HepG2 (cell line): ENCODE results near the gene BCORL1. TPM values are rescaled to one million over a fixed set of nuclear protein-coding genes. Genes with fewer than 3 reads are reported as not detected.

Experiments used
- ASH2L ChIP-seq: fragments of 300-600, 200-600 bp; sonication (generic); IDR thresholded peaks from 2 replicates; pipeline ENCODE4 v1.7.0; 2017; ENCODE audit warnings: low read depth, mild to moderate bottlenecking, moderate library complexity, mixed read lengths, low read length; ENCODE audit not compliant: insufficient read length
- CBX5 ChIP-seq: sonication (generic); formaldehyde crosslinking; IDR thresholded peaks from 2 replicates; pipeline ENCODE4 v1.4.0; 2020; ENCODE audit warnings: missing genetic modification reagents, borderline replicate concordance
- HDAC1 ChIP-seq: sonication (generic); formaldehyde crosslinking; IDR thresholded peaks from 2 replicates; pipeline ENCODE4 v1.5.1; 2020; ENCODE audit warnings: mild to moderate bottlenecking, missing genetic modification reagents
- HNF4A ChIP-seq: sonication (generic); formaldehyde crosslinking; IDR thresholded peaks from 2 replicates; pipeline ENCODE4 v1.4.0; 2020; ENCODE audit warnings: missing genetic modification reagents
- HOXA7 ChIP-seq: sonication (generic); formaldehyde crosslinking; IDR thresholded peaks from 2 replicates; pipeline ENCODE4 v1.8.1; 2022; ENCODE audit warnings: mild to moderate bottlenecking, missing genetic modification reagents, moderate library complexity
- IRX3 ChIP-seq: sonication (generic); formaldehyde crosslinking; IDR thresholded peaks from 2 replicates; pipeline ENCODE4 v1.8.1; 2023; ENCODE audit warnings: mild to moderate bottlenecking, low read depth, missing genetic modification reagents, borderline replicate concordance
- KDM5A ChIP-seq: fragments of 200-600 bp; sonication (generic); IDR thresholded peaks from 2 replicates; pipeline ENCODE4 v1.7.0; 2018; ENCODE audit warnings: antibody characterized with exemption, mild to moderate bottlenecking, low read length, borderline replicate concordance
- MED1 ChIP-seq: sonication (generic); formaldehyde crosslinking; IDR thresholded peaks from 2 replicates; pipeline ENCODE4 v1.4.0; 2020; ENCODE audit warnings: missing genetic modification reagents
- NFE2 ChIP-seq: sonication (generic); formaldehyde crosslinking; IDR thresholded peaks from 2 replicates; pipeline ENCODE4 v1.4.0; 2020; ENCODE audit warnings: missing genetic modification reagents
- PHB2 ChIP-seq: fragments of 450-650 bp; IDR thresholded peaks from 2 replicates; pipeline ENCODE4 v1.6.1; 2018; ENCODE audit not compliant: partially characterized antibody
- PHF21A ChIP-seq: sonication (generic); formaldehyde crosslinking; IDR thresholded peaks from 2 replicates; pipeline ENCODE4 v1.5.0; 2020; ENCODE audit warnings: mild to moderate bottlenecking, missing genetic modification reagents
- PITX1 ChIP-seq: sonication (generic); formaldehyde crosslinking; IDR thresholded peaks from 2 replicates; pipeline ENCODE4 v1.5.1; 2020; ENCODE audit warnings: mild to moderate bottlenecking, missing genetic modification reagents
- SOX5 ChIP-seq: IDR thresholded peaks from 2 replicates; pipeline ENCODE4 v1.6.1; 2016; ENCODE audit warnings: borderline replicate concordance
- ZFY ChIP-seq: sonication (generic); formaldehyde crosslinking; IDR thresholded peaks from 2 replicates; pipeline ENCODE4 v1.4.0; 2020; ENCODE audit warnings: missing genetic modification reagents
- ZNF670 ChIP-seq: sonication (generic); formaldehyde crosslinking; IDR thresholded peaks from 2 replicates; pipeline ENCODE4 v1.8.0; 2022; ENCODE audit warnings: mild to moderate bottlenecking, missing genetic modification reagents, borderline replicate concordance
- ZNF775 ChIP-seq: sonication (generic); formaldehyde crosslinking; IDR thresholded peaks from 2 replicates; pipeline ENCODE4 v1.4.0; 2020; ENCODE audit warnings: missing genetic modification reagents, mild to moderate bottlenecking, moderate library complexity, borderline replicate concordance
- polyA plus RNA-seq, 8 experiments: library from polyadenylated mRNA; depleted of rRNA in 3 of 8; stranded (reverse) in 7 of 8; unstranded in 1 of 8; fragments of >200 nt; fragmentation: Illumina TruSeq in 4 of 8; extraction: Trizol in 4 of 8; gene quantifications; 2 replicates each; pipeline versions ENCODE4 v1.2.1 to v1.2.3, GENCODE V29; 2011 to 2016; ENCODE audit warnings: low read depth in 4 of 8, missing spikeins in 1 of 8, mixed read lengths in 1 of 8; ENCODE audit not compliant: insufficient read depth in 1 of 8
- total RNA-seq, 5 experiments: library from RNA; depleted of rRNA; stranded (reverse); fragments of >200 nt; fragmentation: Illumina TruSeq; extraction: Trizol; gene quantifications; 2 replicates each; pipeline ENCODE4 v1.2.3, GENCODE V29; 2016; ENCODE audit warnings: low read depth in 1 of 5
- TF ChIP-seq, protein P1 (sequence below): sonication (generic); formaldehyde crosslinking; conservative IDR thresholded peaks from 2 replicates; pipeline ENCODE4 v1.8.0; 2022; ENCODE audit warnings: low read depth, missing genetic modification reagents
- TF ChIP-seq, protein P2 (sequence below): IDR thresholded peaks from 2 replicates; pipeline ENCODE4 v1.6.1; 2012; ENCODE audit warnings: low read depth, low read length, improper control_type of control experiment
- TF ChIP-seq, protein P3 (sequence below): sonication (generic); formaldehyde crosslinking; IDR thresholded peaks from 2 replicates; pipeline ENCODE4 v1.4.0; 2020; ENCODE audit warnings: missing genetic modification reagents
- TF ChIP-seq, protein P4 (sequence below): IDR thresholded peaks from 2 replicates; pipeline ENCODE4 v1.6.1; 2018; ENCODE audit warnings: missing genetic modification reagents

Gene BCORL1
- total and polyA plus RNA-seq, 2 of the 13 experiments (the other 11 are each of a cell fraction or from before 2014, with no cell fraction given), result 0.67 to 1.4 TPM

DNA sequence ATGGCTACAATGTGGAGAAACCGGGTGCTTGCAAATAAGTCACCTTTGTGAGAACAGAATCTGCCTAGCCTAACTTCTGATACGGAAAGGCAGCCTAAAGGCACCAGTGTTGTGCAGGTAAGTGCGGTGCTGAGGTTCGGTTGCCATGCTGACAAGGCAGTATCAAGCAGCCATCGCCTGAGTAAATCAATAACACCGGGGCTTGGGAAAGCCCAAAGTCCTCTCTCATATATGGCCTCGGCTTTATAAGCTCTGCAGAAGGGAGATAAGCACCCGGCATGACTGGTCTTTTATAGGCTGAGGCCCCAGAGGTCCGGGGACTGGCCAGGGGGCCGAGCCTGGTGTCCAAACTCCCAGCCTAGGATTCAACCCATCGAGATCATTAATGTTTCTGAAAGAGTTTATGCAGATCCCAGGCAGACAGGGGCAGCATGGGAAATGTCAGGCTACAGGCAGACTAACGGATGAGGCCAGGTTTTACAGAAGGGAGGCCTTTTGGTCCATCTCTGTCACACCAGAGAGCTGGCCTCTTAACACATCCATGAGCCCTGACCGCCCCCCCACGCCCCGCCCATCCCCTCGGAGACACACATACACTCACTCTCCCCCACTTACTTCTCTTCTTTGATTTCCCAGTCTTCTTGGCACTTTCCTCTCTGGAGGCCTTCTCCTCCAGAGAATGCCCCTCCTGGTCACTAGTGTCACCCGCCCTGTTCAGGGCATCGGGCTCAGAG is 89.3 kb downstream of the BCORL1 start (continued):
- TF ChIP-seq, protein P1, sequence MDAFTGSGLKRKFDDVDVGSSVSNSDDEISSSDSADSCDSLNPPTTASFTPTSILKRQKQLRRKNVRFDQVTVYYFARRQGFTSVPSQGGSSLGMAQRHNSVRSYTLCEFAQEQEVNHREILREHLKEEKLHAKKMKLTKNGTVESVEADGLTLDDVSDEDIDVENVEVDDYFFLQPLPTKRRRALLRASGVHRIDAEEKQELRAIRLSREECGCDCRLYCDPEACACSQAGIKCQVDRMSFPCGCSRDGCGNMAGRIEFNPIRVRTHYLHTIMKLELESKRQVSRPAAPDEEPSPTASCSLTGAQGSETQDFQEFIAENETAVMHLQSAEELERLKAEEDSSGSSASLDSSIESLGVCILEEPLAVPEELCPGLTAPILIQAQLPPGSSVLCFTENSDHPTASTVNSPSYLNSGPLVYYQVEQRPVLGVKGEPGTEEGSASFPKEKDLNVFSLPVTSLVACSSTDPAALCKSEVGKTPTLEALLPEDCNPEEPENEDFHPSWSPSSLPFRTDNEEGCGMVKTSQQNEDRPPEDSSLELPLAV (CRISPR knock-in tag), result no peak
- TF ChIP-seq PHF21A, result peak; percentile 67; the same call in 1 of the 2 replicates
- no peak for TF ChIP-seq PITX1 (CRISPR knock-in tag)
- TF ChIP-seq NFE2 (CRISPR knock-in tag), result no peak
- no peak for TF ChIP-seq SOX5
- TF ChIP-seq PHB2, result no peak
- TF ChIP-seq HOXA7 (CRISPR knock-in tag), result no peak
- no peak for TF ChIP-seq CBX5
- no peak for TF ChIP-seq KDM5A
- TF ChIP-seq, protein P2, sequence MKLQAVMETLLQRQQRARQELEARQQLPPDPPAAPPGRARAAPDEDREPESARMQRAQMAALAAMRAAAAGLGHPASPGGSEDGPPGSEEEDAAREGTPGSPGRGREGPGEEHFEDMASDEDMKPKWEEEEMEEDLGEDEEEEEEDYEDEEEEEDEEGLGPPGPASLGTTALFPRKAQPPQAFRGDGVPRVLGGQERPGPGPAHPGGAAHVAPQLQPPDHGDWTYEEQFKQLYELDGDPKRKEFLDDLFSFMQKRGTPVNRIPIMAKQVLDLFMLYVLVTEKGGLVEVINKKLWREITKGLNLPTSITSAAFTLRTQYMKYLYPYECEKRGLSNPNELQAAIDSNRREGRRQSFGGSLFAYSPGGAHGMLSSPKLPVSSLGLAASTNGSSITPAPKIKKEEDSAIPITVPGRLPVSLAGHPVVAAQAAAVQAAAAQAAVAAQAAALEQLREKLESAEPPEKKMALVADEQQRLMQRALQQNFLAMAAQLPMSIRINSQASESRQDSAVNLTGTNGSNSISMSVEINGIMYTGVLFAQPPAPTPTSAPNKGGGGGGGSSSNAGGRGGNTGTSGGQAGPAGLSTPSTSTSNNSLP, result peak; percentile 39; the same call in 1 of the 2 replicates
- TF ChIP-seq, protein P3, sequence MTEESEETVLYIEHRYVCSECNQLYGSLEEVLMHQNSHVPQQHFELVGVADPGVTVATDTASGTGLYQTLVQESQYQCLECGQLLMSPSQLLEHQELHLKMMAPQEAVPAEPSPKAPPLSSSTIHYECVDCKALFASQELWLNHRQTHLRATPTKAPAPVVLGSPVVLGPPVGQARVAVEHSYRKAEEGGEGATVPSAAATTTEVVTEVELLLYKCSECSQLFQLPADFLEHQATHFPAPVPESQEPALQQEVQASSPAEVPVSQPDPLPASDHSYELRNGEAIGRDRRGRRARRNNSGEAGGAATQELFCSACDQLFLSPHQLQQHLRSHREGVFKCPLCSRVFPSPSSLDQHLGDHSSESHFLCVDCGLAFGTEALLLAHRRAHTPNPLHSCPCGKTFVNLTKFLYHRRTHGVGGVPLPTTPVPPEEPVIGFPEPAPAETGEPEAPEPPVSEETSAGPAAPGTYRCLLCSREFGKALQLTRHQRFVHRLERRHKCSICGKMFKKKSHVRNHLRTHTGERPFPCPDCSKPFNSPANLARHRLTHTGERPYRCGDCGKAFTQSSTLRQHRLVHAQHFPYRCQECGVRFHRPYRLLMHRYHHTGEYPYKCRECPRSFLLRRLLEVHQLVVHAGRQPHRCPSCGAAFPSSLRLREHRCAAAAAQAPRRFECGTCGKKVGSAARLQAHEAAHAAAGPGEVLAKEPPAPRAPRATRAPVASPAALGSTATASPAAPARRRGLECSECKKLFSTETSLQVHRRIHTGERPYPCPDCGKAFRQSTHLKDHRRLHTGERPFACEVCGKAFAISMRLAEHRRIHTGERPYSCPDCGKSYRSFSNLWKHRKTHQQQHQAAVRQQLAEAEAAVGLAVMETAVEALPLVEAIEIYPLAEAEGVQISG (CRISPR knock-in tag), result 0 out of 2 replicates have a peak, but pooled peaks have one; percentile 11
- no peak for TF ChIP-seq MED1 (CRISPR knock-in tag)
- TF ChIP-seq ZFY, result peak; percentile 45
- TF ChIP-seq HNF4A (CRISPR knock-in tag), result peak; percentile 75
- TF ChIP-seq ZNF670 (CRISPR knock-in tag), result no peak
- 0 out of 2 replicates have a peak, but pooled peaks have one; percentile 21 for TF ChIP-seq HDAC1 (CRISPR knock-in tag)
- TF ChIP-seq, protein P4, sequence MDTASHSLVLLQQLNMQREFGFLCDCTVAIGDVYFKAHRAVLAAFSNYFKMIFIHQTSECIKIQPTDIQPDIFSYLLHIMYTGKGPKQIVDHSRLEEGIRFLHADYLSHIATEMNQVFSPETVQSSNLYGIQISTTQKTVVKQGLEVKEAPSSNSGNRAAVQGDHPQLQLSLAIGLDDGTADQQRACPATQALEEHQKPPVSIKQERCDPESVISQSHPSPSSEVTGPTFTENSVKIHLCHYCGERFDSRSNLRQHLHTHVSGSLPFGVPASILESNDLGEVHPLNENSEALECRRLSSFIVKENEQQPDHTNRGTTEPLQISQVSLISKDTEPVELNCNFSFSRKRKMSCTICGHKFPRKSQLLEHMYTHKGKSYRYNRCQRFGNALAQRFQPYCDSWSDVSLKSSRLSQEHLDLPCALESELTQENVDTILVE (CRISPR knock-in tag), result no peak
- peak; percentile 51 for TF ChIP-seq ASH2L
- TF ChIP-seq IRX3 (CRISPR knock-in tag), result no peak
- TF ChIP-seq ZNF775 (CRISPR knock-in tag), result no peak
